Measurements from ENCODE around the gene THSD7B. TPM values are rescaled to one million over a fixed set of nuclear protein-coding genes. Genes with fewer than 3 reads are reported as not detected.

THSD7B gene
- total RNA-seq, 1 experiment from 2014 or later: under 0.01 TPM

DNA sequence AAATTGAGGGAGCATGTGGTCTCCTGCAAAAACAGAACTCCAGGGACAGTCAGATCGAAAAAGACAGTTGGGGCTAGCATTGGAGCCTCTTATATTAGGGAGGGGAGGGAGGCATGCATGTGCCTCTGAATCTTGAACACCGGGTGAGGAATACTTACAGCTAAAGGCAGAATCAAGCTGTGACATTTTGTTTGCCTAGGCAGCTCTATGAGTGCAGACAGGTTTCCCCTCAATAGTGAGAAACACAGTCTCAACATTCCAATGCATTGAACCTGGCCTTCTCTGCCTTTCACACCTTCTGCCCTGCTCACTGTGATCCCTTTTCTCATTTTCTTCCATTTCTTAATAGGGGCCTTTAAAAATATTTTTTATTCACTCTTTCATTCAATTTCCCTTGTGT, 140.4 kb downstream of the THSD7B start:
- BruUV-seq (replicated peaks): no TSS peak
- ATAC-seq: no peak

DNA sequence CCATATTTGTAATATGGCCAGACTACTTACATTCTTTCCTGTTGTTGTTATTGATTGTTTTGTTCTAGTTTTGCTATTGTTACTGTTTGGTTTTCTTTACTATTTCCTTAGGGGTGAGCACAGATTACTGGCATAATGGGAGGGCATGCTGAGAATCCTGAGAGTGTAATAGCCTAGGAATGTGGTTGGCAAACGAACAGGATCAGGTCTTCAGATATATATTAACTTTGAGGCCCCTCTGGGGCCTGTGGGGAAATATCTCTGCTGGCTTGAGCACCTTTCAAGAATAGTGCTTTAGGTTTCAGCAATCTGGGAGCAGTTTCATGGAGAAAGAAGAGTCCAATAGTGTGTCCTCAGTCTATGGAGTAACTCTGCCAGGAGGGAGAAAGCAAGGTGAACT, 144.4 kb downstream of the THSD7B start:
- ATAC-seq (no peak), DNase-seq (no peak)
- Histone ChIP-seq H3K27me3 (ENCODE audit: low read length) (peaks cover 2% of the 10 kb centered on the region), H3F3A (ENCODE audit: low read length, unreplicated experiment) (no peaks in the 10 kb centered on the region), H3K9me2 (replicated peaks; ENCODE audit: low read length) (no peaks in the 10 kb centered on the region), H3K27ac (ENCODE audit: low read length) (no peak overlapping the region), H3K4me3 (ENCODE audit: low read length) (no peak overlapping the region), H3K4me2 (ENCODE audit: low read length) (no peak overlapping the region), H3K36me3 (ENCODE audit: low read depth, low read length) (no peaks in the 10 kb centered on the region), H3K9me3 (ENCODE audit: low read length) (no peaks in the 10 kb centered on the region), H2AFZ (ENCODE audit: low read length) (no peak overlapping the region), H3K9ac (ENCODE audit: low read length) (no peak overlapping the region), H4K20me1 (ENCODE audit: low read length) (no peaks in the 10 kb centered on the region), H3K4me1 (ENCODE audit: insufficient read depth, low read length) (no peaks in the 10 kb centered on the region), H3K79me2 (ENCODE audit: low read length) (no peaks in the 10 kb centered on the region)
- ChIA-PET POLR2A (ENCODE audit: unreplicated experiment) (no interaction called here), CTCF (no interaction called here)
- no TSS peak for BruUV-seq (replicated peaks)
- TF ChIP-seq EZH2phosphoT487 (IDR thresholded peaks at IDR 0.05; ENCODE audit: borderline replicate concordance, low read length) (no peak), EZH2 (IDR thresholded peaks at IDR 0.05; ENCODE audit: low read length, unreplicated experiment) (no peak)
- TF ChIP-seq, protein P1, sequence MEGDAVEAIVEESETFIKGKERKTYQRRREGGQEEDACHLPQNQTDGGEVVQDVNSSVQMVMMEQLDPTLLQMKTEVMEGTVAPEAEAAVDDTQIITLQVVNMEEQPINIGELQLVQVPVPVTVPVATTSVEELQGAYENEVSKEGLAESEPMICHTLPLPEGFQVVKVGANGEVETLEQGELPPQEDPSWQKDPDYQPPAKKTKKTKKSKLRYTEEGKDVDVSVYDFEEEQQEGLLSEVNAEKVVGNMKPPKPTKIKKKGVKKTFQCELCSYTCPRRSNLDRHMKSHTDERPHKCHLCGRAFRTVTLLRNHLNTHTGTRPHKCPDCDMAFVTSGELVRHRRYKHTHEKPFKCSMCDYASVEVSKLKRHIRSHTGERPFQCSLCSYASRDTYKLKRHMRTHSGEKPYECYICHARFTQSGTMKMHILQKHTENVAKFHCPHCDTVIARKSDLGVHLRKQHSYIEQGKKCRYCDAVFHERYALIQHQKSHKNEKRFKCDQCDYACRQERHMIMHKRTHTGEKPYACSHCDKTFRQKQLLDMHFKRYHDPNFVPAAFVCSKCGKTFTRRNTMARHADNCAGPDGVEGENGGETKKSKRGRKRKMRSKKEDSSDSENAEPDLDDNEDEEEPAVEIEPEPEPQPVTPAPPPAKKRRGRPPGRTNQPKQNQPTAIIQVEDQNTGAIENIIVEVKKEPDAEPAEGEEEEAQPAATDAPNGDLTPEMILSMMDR (conservative IDR thresholded peaks at IDR 0.05; ENCODE audit: low read depth, low read length): no peak
- intact Hi-C loops (cut with micrococcal nuclease): no loop called here

More for the DNA sequence above, 140.4 kb downstream of the THSD7B start:
- no peaks in the 10 kb centered on the region for H3F3A ChIP-seq (ENCODE audit: low read length, unreplicated experiment)
- ChIA-PET CTCF (interaction anchor here (0.5 kb wide), 1 partner anchor 992 kb away, joined by 3 read pairs; no protein-coding TSS in a partner anchor), POLR2A (ENCODE audit: unreplicated experiment) (no interaction called here)
- intact Hi-C loops (cut with micrococcal nuclease): no loop called here
- H3K9ac ChIP-seq (ENCODE audit: low read length): no peak overlapping the region
- no peak for DNase-seq
- H4K20me1 ChIP-seq (ENCODE audit: low read length): no peaks in the 10 kb centered on the region
- H3K4me3 ChIP-seq (ENCODE audit: low read length): no peak overlapping the region
- H3K9me3 ChIP-seq (ENCODE audit: low read length): no peaks in the 10 kb centered on the region
- no peaks in the 10 kb centered on the region for H3K4me1 ChIP-seq (ENCODE audit: insufficient read depth, low read length)
- no peaks in the 10 kb centered on the region for H3K9me2 ChIP-seq (replicated peaks; ENCODE audit: low read length)
- no peak overlapping the region for H2AFZ ChIP-seq (ENCODE audit: low read length)
- TF ChIP-seq, protein P1 (conservative IDR thresholded peaks at IDR 0.05; ENCODE audit: low read depth, low read length): no peak
- TF ChIP-seq EZH2phosphoT487 (IDR thresholded peaks at IDR 0.05; ENCODE audit: borderline replicate concordance, low read length) (no peak), EZH2 (IDR thresholded peaks at IDR 0.05; ENCODE audit: low read length, unreplicated experiment) (no peak)
- no peak overlapping the region for H3K27ac ChIP-seq (ENCODE audit: low read length)
- H3K79me2 ChIP-seq (ENCODE audit: low read length): no peaks in the 10 kb centered on the region
- H3K27me3 ChIP-seq (ENCODE audit: low read length): peaks cover 17% of the 10 kb centered on the region; the same call in 1 of the 2 replicates
- H3K4me2 ChIP-seq (ENCODE audit: low read length): no peak overlapping the region
- H3K36me3 ChIP-seq (ENCODE audit: low read depth, low read length): no peaks in the 10 kb centered on the region

DNA sequence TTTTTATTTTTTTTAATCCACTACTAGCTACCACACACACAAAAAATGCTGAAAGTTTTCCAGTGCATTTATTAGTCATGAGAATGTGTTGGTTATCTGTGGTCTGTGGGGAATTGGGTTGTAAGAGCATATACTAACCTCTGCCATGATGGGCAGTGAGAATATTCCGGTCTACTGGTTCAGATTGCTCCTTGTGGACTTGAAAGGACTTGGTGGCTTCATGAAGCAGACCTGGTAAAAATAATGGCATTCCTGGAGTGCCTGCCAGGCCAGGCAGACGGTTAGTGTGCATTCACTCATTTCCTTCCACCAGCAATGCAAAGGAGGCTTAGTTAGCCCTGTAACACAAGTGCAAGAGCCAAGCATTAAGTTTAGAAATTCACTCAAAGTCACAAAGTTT, 150.8 kb downstream of the THSD7B start:
- Histone ChIP-seq H3K9me2 (replicated peaks; ENCODE audit: low read length) (no peaks in the 10 kb centered on the region), H3K4me3 (ENCODE audit: low read length) (no peak overlapping the region), H3K79me2 (ENCODE audit: low read length) (no peaks in the 10 kb centered on the region), H3K27me3 (ENCODE audit: low read length) (no peaks in the 10 kb centered on the region; the same call in 1 of the 2 replicates), H3K4me1 (ENCODE audit: insufficient read depth, low read length) (no peaks in the 10 kb centered on the region), H3F3A (ENCODE audit: low read length, unreplicated experiment) (no peaks in the 10 kb centered on the region), H3K36me3 (ENCODE audit: low read depth, low read length) (no peaks in the 10 kb centered on the region), H4K20me1 (ENCODE audit: low read length) (no peaks in the 10 kb centered on the region), H3K27ac (ENCODE audit: low read length) (no peak overlapping the region), H2AFZ (ENCODE audit: low read length) (no peak overlapping the region), H3K9ac (ENCODE audit: low read length) (no peak overlapping the region), H3K9me3 (ENCODE audit: low read length) (no peaks in the 10 kb centered on the region), H3K4me2 (ENCODE audit: low read length) (no peak overlapping the region)
- ChIA-PET POLR2A (ENCODE audit: unreplicated experiment) (no interaction called here), CTCF (no interaction called here)
- DNase-seq: no peak
- TF ChIP-seq EZH2 (IDR thresholded peaks at IDR 0.05; ENCODE audit: low read length, unreplicated experiment) (no peak), EZH2phosphoT487 (IDR thresholded peaks at IDR 0.05; ENCODE audit: borderline replicate concordance, low read length) (no peak)
- TF ChIP-seq, protein P1 (conservative IDR thresholded peaks at IDR 0.05; ENCODE audit: low read depth, low read length): no peak
- no peak for ATAC-seq
- BruUV-seq (replicated peaks): no TSS peak
- intact Hi-C loops (cut with micrococcal nuclease): no loop called here

Measured in PC-3 (cell line).